HPDE6-E6E7 (cell line): ENCODE data around the gene DFFB.
A peak's percentile ranks its signal among the peaks of the same experiment; 100 is the strongest.
"Not testable (repeated sequence)": the region's sequence is repeated elsewhere in the genome, so short reads cannot be mapped to it uniquely, and the experiment has no call there.

Experiments used
- DNase-seq: peaks from one replicate; pipeline ENCODE4 v3.0.0; 2011; ENCODE audit warnings: missing footprints; ENCODE audit errors: extremely low spot score

Gene DFFB

GRCh38 chr1:3910049-3910731 is 52.9 kb downstream of the DFFB start:
- no peak for DNase-seq

- peak; percentile 77 for DNase-seq
Measured at GRCh38 chr1:3910857-3911845, 53.9 kb downstream of the DFFB start.

GRCh38 chr1:3911981-3912808 is 54.9 kb downstream of the DFFB start:
- no peak for DNase-seq

- no peak for DNase-seq
Measured at GRCh38 chr1:3912809-3913685, 55.8 kb downstream of the DFFB start.

- DNase-seq: no peak
Measured at GRCh38 chr1:3914331-3914851, 57.1 kb downstream of the DFFB start.

- no peak for DNase-seq
Measured at GRCh38 chr1:3914911-3915310, 57.6 kb downstream of the DFFB start.

- no peak for DNase-seq
Measured at GRCh38 chr1:3915551-3916121, 58.4 kb downstream of the DFFB start.

- DNase-seq: no peak
Measured at GRCh38 chr1:3917761-3918160, 60.5 kb downstream of the DFFB start.

GRCh38 chr1:3918359-3918758 is 61.1 kb downstream of the DFFB start:
- not testable (repeated sequence) for DNase-seq

GRCh38 chr1:3918966-3919611 is 61.8 kb downstream of the DFFB start:
- no peak for DNase-seq

- no peak for DNase-seq
Measured at GRCh38 chr1:3919706-3920105, 62.4 kb downstream of the DFFB start.

GRCh38 chr1:3921765-3922164 is 64.5 kb downstream of the DFFB start:
- no peak for DNase-seq

GRCh38 chr1:3922201-3922725 is 65.0 kb downstream of the DFFB start:
- no peak for DNase-seq

- DNase-seq: no peak
Measured at GRCh38 chr1:3922851-3923250, 65.6 kb downstream of the DFFB start.

GRCh38 chr1:3923378-3924185 is 66.3 kb downstream of the DFFB start:
- no peak for DNase-seq

GRCh38 chr1:3924186-3924824 is 67.0 kb downstream of the DFFB start:
- DNase-seq: no peak

GRCh38 chr1:3924825-3925220 is 67.5 kb downstream of the DFFB start:
- no peak for DNase-seq

- no peak for DNase-seq
Measured at GRCh38 chr1:3925256-3925655, 68.0 kb downstream of the DFFB start.
